KBM-7 (cell line): Measurements from ENCODE around the gene GPR137.

Experiments used
- DNase-seq: peaks from one replicate; pipeline ENCODE4 v3.0.0-alpha.2; 2015
- in situ Hi-C: fragments of 300-500 bp; cut with MboI; formaldehyde crosslinking; loops from 2 replicates; pipeline ENCODE4 v1.14.3; 2020; ENCODE audit warnings: low sequenced_read_pairs, low pct_unique_long_range_greater_than_20kb, mixed read lengths

GPR137 gene

GRCh38 chr11:64247729-64248531 is 37.7 kb upstream of the GPR137 start:
- DNase-seq: no peak
- in situ Hi-C loops: no loop called here

- in situ Hi-C loops: no loop called here
- DNase-seq: no peak
Observed at GRCh38 chr11:64248578-64248977, 37.1 kb upstream of the GPR137 start.

- DNase-seq: no peak
- in situ Hi-C loops: no loop called here
Observed at GRCh38 chr11:64249038-64249437, 36.6 kb upstream of the GPR137 start.

- in situ Hi-C loops: no loop called here
- DNase-seq: peak; percentile 74
Observed at GRCh38 chr11:64249563-64250414, 35.9 kb upstream of the GPR137 start.

- in situ Hi-C loops: no loop called here
- no peak for DNase-seq
Observed at GRCh38 chr11:64250415-64251015, 35.1 kb upstream of the GPR137 start.

- DNase-seq: peak; percentile 51
- in situ Hi-C loops: no loop called here
Observed at GRCh38 chr11:64251016-64251752, 34.5 kb upstream of the GPR137 start, which contains the start of gene PLCB3. PLCB3 (plus strand) TSS chr11:64251530; CDS start chr11:64251650, 120 bp downstream.

GRCh38 chr11:64251753-64252002 is 34.0 kb upstream of the GPR137 start:
- no peak for DNase-seq
- in situ Hi-C loops: no loop called here

- no peak for DNase-seq
- in situ Hi-C loops: no loop called here
Observed at GRCh38 chr11:64252003-64252872, 33.4 kb upstream of the GPR137 start.

GRCh38 chr11:64253043-64253442 is 32.6 kb upstream of the GPR137 start:
- in situ Hi-C loops: no loop called here

GRCh38 chr11:64253481-64253880 is 32.2 kb upstream of the GPR137 start:
- DNase-seq: no peak
- in situ Hi-C loops: no loop called here

More at GRCh38 chr11:64253043-64253442, 32.6 kb upstream of the GPR137 start:
- no peak for DNase-seq

GRCh38 chr11:64254326-64254725 is 31.3 kb upstream of the GPR137 start:
- in situ Hi-C loops: no loop called here

GRCh38 chr11:64255135-64256128 is 30.2 kb upstream of the GPR137 start:
- in situ Hi-C loops: no loop called here
- no peak for DNase-seq

More at GRCh38 chr11:64254326-64254725, 31.3 kb upstream of the GPR137 start:
- no peak for DNase-seq

GRCh38 chr11:64256300-64256699 is 29.3 kb upstream of the GPR137 start:
- DNase-seq: no peak
- in situ Hi-C loops: no loop called here

GRCh38 chr11:64258356-64258755 is 27.3 kb upstream of the GPR137 start:
- in situ Hi-C loops: no loop called here
- DNase-seq: no peak

GRCh38 chr11:64258946-64259532 is 26.6 kb upstream of the GPR137 start:
- no peak for DNase-seq
- in situ Hi-C loops: no loop called here

- in situ Hi-C loops: no loop called here
- DNase-seq: no peak
Observed at GRCh38 chr11:64259533-64260067, 26.0 kb upstream of the GPR137 start.
